GM08714 (cell line): ENCODE data around the gene OR2A7.
"Not testable (repeated sequence)": the region's sequence is repeated elsewhere in the genome, so short reads cannot be mapped to it uniquely, and the experiment has no call there.

ENCODE experiments used
- H3K4me3 ChIP-seq: fragments of 200-500 bp; sonication (Bioruptor generic); 2 replicates; pipeline ENCODE4 v1.5.1; 2014; ENCODE audit warnings: mild to moderate bottlenecking, low read length, inconsistent platforms
- ZNF274 ChIP-seq: IDR thresholded peaks from 2 replicates; pipeline ENCODE4 v1.6.1; 2012; ENCODE audit warnings: mild to moderate bottlenecking, low read depth, low read length

Gene OR2A7

DNA sequence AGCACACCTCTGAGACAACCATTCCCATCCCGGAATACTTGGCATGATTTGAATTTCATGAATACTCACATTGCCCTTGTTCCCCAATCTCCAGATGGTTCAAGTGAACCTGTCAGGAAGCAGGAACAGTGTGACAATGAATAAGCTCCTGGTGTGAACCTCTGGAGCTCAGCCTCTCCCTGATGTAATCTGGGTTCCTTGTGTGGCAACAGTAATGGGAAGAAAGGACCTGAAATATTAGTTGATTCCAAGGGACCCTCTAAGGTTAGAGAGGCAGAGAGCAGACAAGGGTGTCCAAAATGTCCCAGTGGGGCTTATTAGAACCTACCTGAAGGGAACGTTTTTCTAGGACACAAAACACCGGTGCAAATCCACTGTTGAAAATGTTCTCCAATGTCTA is 8.5 kb downstream of the OR2A7 start:
- H3K4me3 ChIP-seq, result no peak overlapping the region
- TF ChIP-seq ZNF274, result no peak

- no peak for TF ChIP-seq ZNF274
- H3K4me3 ChIP-seq, result no peak overlapping the region
Measured at GRCh38 chr7:144255471-144255897, 9.1 kb downstream of the OR2A7 start.

DNA sequence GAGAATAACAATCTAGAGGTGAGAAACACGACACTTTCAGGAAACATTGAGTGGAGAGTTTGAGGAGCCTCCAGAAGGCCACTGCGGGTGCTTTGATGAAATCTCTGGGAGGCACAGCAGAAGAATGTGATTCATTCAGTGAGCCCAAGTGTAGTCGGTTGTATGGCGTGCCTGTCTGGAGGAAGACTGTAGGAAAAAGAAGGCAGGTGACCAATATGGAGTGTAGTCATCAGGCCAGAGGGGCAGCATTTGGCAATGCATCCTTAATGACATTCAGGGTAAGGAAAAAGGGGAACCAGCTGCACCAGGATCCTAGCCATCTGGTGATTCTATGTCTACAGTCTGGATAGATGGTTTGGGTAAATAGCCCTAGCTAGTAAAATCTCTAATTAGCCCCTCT is 12.3 kb downstream of the OR2A7 start:
- H3K4me3 ChIP-seq, result not testable (repeated sequence)

- H3K4me3 ChIP-seq, result not testable (repeated sequence)
Measured at GRCh38 chr7:144247674-144248330, 16.8 kb downstream of the OR2A7 start.

- not testable (repeated sequence) for H3K4me3 ChIP-seq
Measured at GRCh38 chr7:144246967-144247366, 17.6 kb downstream of the OR2A7 start.

DNA sequence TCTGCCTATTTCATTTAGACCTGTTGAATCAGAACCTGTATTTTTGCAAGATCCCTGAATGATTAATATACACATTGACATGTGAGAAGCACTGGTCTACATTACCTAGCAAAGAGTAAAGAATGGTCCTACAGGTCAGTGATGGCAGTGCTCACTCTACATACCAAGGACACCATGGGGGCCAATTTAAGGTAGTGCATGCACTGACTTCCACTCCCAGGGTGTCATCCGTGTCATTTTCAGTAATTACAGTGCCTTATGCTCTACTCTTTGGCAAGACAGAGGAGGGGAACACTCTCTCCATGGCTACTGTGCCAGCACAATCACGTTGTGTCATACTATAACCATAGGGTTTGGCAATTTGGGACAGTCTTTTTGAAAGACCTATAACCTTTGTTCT is 19.2 kb downstream of the OR2A7 start:
- not testable (repeated sequence) for H3K4me3 ChIP-seq

- not testable (repeated sequence) for H3K4me3 ChIP-seq
Measured at GRCh38 chr7:144239365-144239764, 25.2 kb downstream of the OR2A7 start, which contains the start of gene OR2A42. TSS of gene OR2A42 (minus strand) at chr7:144239605. CDS start at chr7:144232843, 6,762 bp downstream.

GRCh38 chr7:144238530-144239082 is 26.0 kb downstream of the OR2A7 start:
- H3K4me3 ChIP-seq, result not testable (repeated sequence)

- not testable (repeated sequence) for H3K4me3 ChIP-seq
Measured at GRCh38 chr7:144233039-144233438, 31.6 kb downstream of the OR2A7 start.

GRCh38 chr7:144231027-144231426 is 33.6 kb downstream of the OR2A7 start:
- not testable (repeated sequence) for H3K4me3 ChIP-seq

GRCh38 chr7:144228810-144229209 is 35.8 kb downstream of the OR2A7 start:
- H3K4me3 ChIP-seq, result not testable (repeated sequence)

GRCh38 chr7:144226866-144227265 is 37.7 kb downstream of the OR2A7 start:
- not testable (repeated sequence) for H3K4me3 ChIP-seq

- not testable (repeated sequence) for H3K4me3 ChIP-seq
Measured at GRCh38 chr7:144223675-144224074, 40.9 kb downstream of the OR2A7 start.

- not testable (repeated sequence) for H3K4me3 ChIP-seq
Measured at GRCh38 chr7:144220531-144220930, 44.1 kb downstream of the OR2A7 start.

GRCh38 chr7:144219149-144219548 is 45.4 kb downstream of the OR2A7 start:
- not testable (repeated sequence) for H3K4me3 ChIP-seq

DNA sequence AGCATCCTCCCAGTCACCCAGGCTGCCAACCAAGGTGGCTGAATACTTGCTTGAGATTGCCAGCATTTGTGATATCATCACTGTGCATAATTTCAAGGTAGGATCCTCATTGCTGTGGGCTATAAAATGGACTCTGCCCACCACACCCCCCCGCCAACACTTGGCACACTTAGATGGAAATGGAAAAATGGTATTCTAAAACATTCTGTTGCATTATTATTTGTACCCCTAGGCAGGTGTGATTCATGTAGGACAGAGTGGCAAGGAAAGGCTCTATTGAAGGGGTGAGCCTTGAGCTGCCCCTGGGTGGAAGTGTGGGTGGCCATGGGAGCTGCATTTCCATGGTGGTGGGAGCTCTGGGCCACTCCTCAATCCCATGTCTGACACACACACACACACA is 46.0 kb downstream of the OR2A7 start:
- not testable (repeated sequence) for H3K4me3 ChIP-seq

DNA sequence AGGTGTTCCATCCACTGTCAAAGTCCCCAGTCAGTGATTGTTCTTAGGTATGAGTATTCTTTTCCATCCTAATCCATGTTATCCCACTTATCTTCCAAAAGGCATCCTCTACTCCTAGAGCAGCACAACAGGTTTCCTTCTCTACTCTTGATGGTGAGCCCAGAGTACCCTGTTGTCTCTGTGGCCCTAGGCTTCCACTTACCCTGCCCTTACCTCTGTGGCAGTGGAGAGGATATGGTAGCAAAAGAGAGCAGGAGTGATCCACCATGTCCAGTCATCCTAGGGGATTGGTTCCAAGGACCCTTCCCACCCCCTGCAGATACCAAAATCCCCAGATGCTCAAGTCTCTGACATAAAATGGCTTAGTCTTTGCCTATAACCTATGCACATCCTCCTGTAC is 47.4 kb downstream of the OR2A7 start:
- not testable (repeated sequence) for H3K4me3 ChIP-seq
